HepG2 (cell line): ENCODE results near the gene CCDC88C. TPM values are rescaled to one million over a fixed set of nuclear protein-coding genes. Genes with fewer than 3 reads are reported as not detected.

Experiments used
- ETS1 ChIP-seq: sonication (generic); formaldehyde crosslinking; IDR thresholded peaks from 2 replicates; pipeline ENCODE4 v1.4.0; 2020; ENCODE audit warnings: missing genetic modification reagents
- GZF1 ChIP-seq: sonication (generic); formaldehyde crosslinking; IDR thresholded peaks from 2 replicates; pipeline ENCODE4 v1.5.1; 2020; ENCODE audit warnings: mild to moderate bottlenecking, missing genetic modification reagents
- JUN ChIP-seq: sonication (generic); formaldehyde crosslinking; IDR thresholded peaks from 2 replicates; pipeline ENCODE4 v1.4.0; 2020; ENCODE audit warnings: mild to moderate bottlenecking, missing genetic modification reagents
- MXD1 ChIP-seq: sonication (generic); formaldehyde crosslinking; IDR thresholded peaks from 2 replicates; pipeline ENCODE4 v1.4.0; 2020; ENCODE audit warnings: mild to moderate bottlenecking, missing genetic modification reagents
- NPAS2 ChIP-seq: sonication (generic); formaldehyde crosslinking; IDR thresholded peaks from 2 replicates; pipeline ENCODE4 v1.8.0; 2022; ENCODE audit warnings: mild to moderate bottlenecking, missing genetic modification reagents, borderline replicate concordance
- SALL1 ChIP-seq: sonication (generic); formaldehyde crosslinking; IDR thresholded peaks from 2 replicates; pipeline ENCODE4 v1.8.0; 2022; ENCODE audit warnings: mild to moderate bottlenecking, missing genetic modification reagents
- ZBTB4 ChIP-seq: sonication (generic); formaldehyde crosslinking; IDR thresholded peaks from 2 replicates; pipeline ENCODE4 v1.4.0; 2020; ENCODE audit warnings: missing genetic modification reagents, mild to moderate bottlenecking, borderline replicate concordance
- ZFP36 ChIP-seq: fragments of 150-350 bp; IDR thresholded peaks from 2 replicates; pipeline ENCODE4 v1.6.1; 2018; ENCODE audit warnings: borderline replicate concordance, low read length, low read depth; ENCODE audit not compliant: partially characterized antibody
- ZFP82 ChIP-seq: sonication (generic); formaldehyde crosslinking; IDR thresholded peaks from 2 replicates; pipeline ENCODE4 v1.5.1; 2020; ENCODE audit warnings: mild to moderate bottlenecking, missing genetic modification reagents, borderline replicate concordance
- ZFP91 ChIP-seq: sonication (generic); formaldehyde crosslinking; IDR thresholded peaks from 2 replicates; pipeline ENCODE4 v1.9.0; 2022; ENCODE audit warnings: missing genetic modification reagents, mild to moderate bottlenecking, borderline replicate concordance
- polyA plus RNA-seq, 8 experiments: library from polyadenylated mRNA; depleted of rRNA in 3 of 8; stranded (reverse) in 7 of 8; unstranded in 1 of 8; fragments of >200 nt; fragmentation: Illumina TruSeq in 4 of 8; extraction: Trizol in 4 of 8; gene quantifications; 2 replicates each; pipeline versions ENCODE4 v1.2.1 to v1.2.3, GENCODE V29; 2011 to 2016; ENCODE audit warnings: low read depth in 4 of 8, missing spikeins in 1 of 8, mixed read lengths in 1 of 8; ENCODE audit not compliant: insufficient read depth in 1 of 8
- total RNA-seq, 5 experiments: library from RNA; depleted of rRNA; stranded (reverse); fragments of >200 nt; fragmentation: Illumina TruSeq; extraction: Trizol; gene quantifications; 2 replicates each; pipeline ENCODE4 v1.2.3, GENCODE V29; 2016; ENCODE audit warnings: low read depth in 1 of 5

Gene CCDC88C
- total and polyA plus RNA-seq, 2 of the 13 experiments (the other 11 are each of a cell fraction or from before 2014, with no cell fraction given), result 3.6 to 11.7 TPM

- TF ChIP-seq ZFP91 (CRISPR knock-in tag), result no peak
- TF ChIP-seq ZFP82 (CRISPR knock-in tag), result no peak
- no peak for TF ChIP-seq MXD1
- no peak for TF ChIP-seq ZFP36
- no peak for TF ChIP-seq SALL1 (CRISPR knock-in tag)
- TF ChIP-seq NPAS2, result no peak
- no peak for TF ChIP-seq JUN (CRISPR knock-in tag)
- TF ChIP-seq ZBTB4, result no peak
- TF ChIP-seq ETS1, result no peak
- TF ChIP-seq GZF1 (CRISPR knock-in tag), result no peak
Measured at GRCh38 chr14:91381801-91382670, 35.6 kb downstream of the CCDC88C start (continued).
